GM11168 (cell line): ENCODE results near the gene FIP1L1.

Experiments
- in situ Hi-C: fragments of 300-500 bp; cut with MboI; formaldehyde crosslinking; loops from one replicate; pipeline ENCODE4 v1.12.0; 2022; ENCODE audit warnings: low sequenced_read_pairs; ENCODE audit not compliant: unreplicated experiment

The FIP1L1 gene

GRCh38 chr4:53494851-53495250 lies 117.4 kb downstream of the FIP1L1 start:
- in situ Hi-C loops, result loop anchor here (25.0 kb wide), 1 partner anchor 317 kb away; no protein-coding TSS in a partner anchor

GRCh38 chr4:53497487-53498244 lies 120.2 kb downstream of the FIP1L1 start:
- in situ Hi-C loops, result loop anchor here (25.0 kb wide), 1 partner anchor 315 kb away; no protein-coding TSS in a partner anchor

- in situ Hi-C loops, result loop anchor here (25.0 kb wide), 1 partner anchor 314 kb away; no protein-coding TSS in a partner anchor
Observed at GRCh38 chr4:53498706-53499105, 121.3 kb downstream of the FIP1L1 start.

- in situ Hi-C loops, result loop anchor here (25.0 kb wide), 1 partner anchor 313 kb away; no protein-coding TSS in a partner anchor
Observed at GRCh38 chr4:53499791-53500190, 122.3 kb downstream of the FIP1L1 start.

- in situ Hi-C loops, result no loop called here
Observed at GRCh38 chr4:53500546-53500945, 123.1 kb downstream of the FIP1L1 start.

GRCh38 chr4:53501561-53501960 lies 124.1 kb downstream of the FIP1L1 start:
- in situ Hi-C loops, result no loop called here

- in situ Hi-C loops, result no loop called here
Observed at GRCh38 chr4:53502094-53502493, 124.7 kb downstream of the FIP1L1 start.

- in situ Hi-C loops, result no loop called here
Observed at GRCh38 chr4:53505947-53506346, 128.5 kb downstream of the FIP1L1 start.

- in situ Hi-C loops, result no loop called here
Observed at GRCh38 chr4:53507058-53507457, 129.6 kb downstream of the FIP1L1 start.

GRCh38 chr4:53507671-53508286 lies 130.3 kb downstream of the FIP1L1 start:
- in situ Hi-C loops, result no loop called here

GRCh38 chr4:53508446-53508845 lies 131.0 kb downstream of the FIP1L1 start:
- in situ Hi-C loops, result no loop called here

GRCh38 chr4:53510321-53510720 lies 132.9 kb downstream of the FIP1L1 start:
- in situ Hi-C loops, result no loop called here
